Ovary (tissue), 3 donors: ENCODE measurements around the gene DUSP16.

Experiments used
- CTCF ChIP-seq, 3 donors: fragments of 450-650 bp in 2 of 3; fragments of 200-600 bp in 1 of 3; IDR thresholded peaks; one replicate each; pipeline versions ENCODE4 v1.5.1 to v1.8.0; 2016 to 2022; ENCODE audit warnings: antibody characterized with exemption in 3 of 3, mild to moderate bottlenecking in 1 of 3
- EP300 ChIP-seq: sonication (generic); formaldehyde crosslinking; IDR thresholded peaks from one replicate; pipeline ENCODE4 v1.6.1; 2017; ENCODE audit warnings: antibody characterized with exemption
- POLR2A ChIP-seq: fragments of 450-650 bp; IDR thresholded peaks from one replicate; pipeline ENCODE4 v1.6.1; 2017; ENCODE audit warnings: antibody characterized with exemption, mild to moderate bottlenecking, moderate library complexity
- donor health status: DM: no; HTN: no; CAD: no.

DNA sequence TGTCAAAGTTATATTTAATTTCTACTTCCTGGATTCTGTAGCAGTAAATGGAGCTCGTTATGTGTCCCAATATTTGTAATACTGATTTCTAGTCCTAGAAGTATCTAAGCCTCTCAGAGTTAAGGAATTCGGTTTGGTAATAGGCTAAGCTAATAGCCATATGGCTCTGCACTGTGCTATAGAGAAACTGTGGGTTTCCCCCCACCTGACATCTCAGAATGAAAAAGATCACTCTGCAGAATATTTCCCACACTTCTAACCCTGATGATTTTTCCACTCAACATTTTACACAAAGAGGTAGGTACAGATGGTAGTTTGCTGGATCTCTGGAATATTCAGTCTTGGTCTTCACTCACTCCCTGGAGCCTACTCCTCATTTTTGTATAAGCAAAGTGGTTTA, 134.6 kb downstream of the DUSP16 start:
- TF ChIP-seq CTCF (IDR thresholded peaks at IDR 0.05) (no peak), EP300 (no peak), POLR2A (no peak)
